ENCODE data around the gene CEACAM6. TPM values are rescaled to one million over a fixed set of nuclear protein-coding genes. Genes with fewer than 3 reads are reported as not detected.

CEACAM6 gene
- total and polyA plus RNA-seq, 8 donors, result 0.68 to 9.0 (median 6.8) TPM

DNA sequence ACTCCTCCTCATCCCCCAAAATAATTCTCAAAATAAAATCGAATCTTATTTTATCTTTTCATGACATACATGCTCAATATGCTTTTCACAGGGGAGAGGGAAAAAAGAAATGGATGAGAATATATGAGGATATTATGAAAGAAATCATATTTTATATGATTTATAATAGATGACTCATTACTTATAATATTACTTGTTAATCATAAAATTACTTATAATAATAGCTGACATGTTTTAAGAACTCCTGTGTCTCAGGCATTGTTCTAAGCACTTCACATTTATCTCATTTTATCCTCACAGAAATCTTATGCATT, 38.0 kb downstream of the CEACAM6 start:
- Histone ChIP-seq H3K4me1 (peaks cover 0 to 5% (median 0%) of the 10 kb centered on the region in 3 donors), H3K36me3 (no peaks in the 10 kb centered on the region), H3K27me3 (no peaks in the 10 kb centered on the region), H3K9me3 (no peaks in the 10 kb centered on the region), H3K4me3 (no peak overlapping the region), H3K27ac (no peak overlapping the region)
- ATAC-seq (no peak), FAIRE-seq (no peak), DNase-seq (no peak)
- TF ChIP-seq, protein P1, sequence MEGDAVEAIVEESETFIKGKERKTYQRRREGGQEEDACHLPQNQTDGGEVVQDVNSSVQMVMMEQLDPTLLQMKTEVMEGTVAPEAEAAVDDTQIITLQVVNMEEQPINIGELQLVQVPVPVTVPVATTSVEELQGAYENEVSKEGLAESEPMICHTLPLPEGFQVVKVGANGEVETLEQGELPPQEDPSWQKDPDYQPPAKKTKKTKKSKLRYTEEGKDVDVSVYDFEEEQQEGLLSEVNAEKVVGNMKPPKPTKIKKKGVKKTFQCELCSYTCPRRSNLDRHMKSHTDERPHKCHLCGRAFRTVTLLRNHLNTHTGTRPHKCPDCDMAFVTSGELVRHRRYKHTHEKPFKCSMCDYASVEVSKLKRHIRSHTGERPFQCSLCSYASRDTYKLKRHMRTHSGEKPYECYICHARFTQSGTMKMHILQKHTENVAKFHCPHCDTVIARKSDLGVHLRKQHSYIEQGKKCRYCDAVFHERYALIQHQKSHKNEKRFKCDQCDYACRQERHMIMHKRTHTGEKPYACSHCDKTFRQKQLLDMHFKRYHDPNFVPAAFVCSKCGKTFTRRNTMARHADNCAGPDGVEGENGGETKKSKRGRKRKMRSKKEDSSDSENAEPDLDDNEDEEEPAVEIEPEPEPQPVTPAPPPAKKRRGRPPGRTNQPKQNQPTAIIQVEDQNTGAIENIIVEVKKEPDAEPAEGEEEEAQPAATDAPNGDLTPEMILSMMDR (IDR thresholded peaks at IDR 0.05), result no peak
- WGBS, 2 donors, result 0 to 4% methylated on average over 1 of the region's 1 CpG
- intact Hi-C loops (cut with DNase I), result no loop called here

DNA sequence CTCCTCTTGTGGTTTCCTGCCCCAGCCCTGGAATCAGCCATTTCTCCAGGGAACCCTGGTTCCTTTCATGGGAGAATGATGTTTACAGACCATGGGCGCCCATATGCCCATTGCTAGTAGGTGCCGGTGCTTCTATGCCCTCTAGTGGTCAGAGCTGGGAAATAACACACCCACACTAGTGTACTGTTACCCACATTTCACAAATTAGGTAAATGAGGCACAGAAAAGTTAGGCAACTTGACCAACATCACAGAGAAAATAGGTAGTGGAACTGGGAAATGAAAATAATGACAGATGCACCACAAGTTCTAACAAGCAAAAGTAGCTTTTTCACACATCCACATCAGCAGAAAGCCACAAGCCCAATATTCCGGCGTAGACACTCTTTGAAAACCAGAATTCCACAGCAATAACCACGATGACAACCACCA, 39.7 kb downstream of the CEACAM6 start:
- DNase-seq, result peak in 2 of 6 donors; percentile 33 to 56
- WGBS, 2 donors, result 40 to 46% methylated on average over 5 of the region's 5 CpGs
- Histone ChIP-seq H3K4me3 (no peak overlapping the region), H3K4me1 (peaks cover 0 to 5% (median 0%) of the 10 kb centered on the region in 3 donors), H3K36me3 (no peaks in the 10 kb centered on the region), H3K9me3 (no peaks in the 10 kb centered on the region), H3K27ac (no peak overlapping the region), H3K27me3 (no peaks in the 10 kb centered on the region)
- intact Hi-C loops (cut with DNase I), result no loop called here
- peak; percentile 53 for FAIRE-seq
- peak; percentile 75 to 90 (median 84) for ATAC-seq
- TF ChIP-seq, protein P1 (IDR thresholded peaks at IDR 0.05), result peak; percentile 54 to 69 (median 64)

DNA sequence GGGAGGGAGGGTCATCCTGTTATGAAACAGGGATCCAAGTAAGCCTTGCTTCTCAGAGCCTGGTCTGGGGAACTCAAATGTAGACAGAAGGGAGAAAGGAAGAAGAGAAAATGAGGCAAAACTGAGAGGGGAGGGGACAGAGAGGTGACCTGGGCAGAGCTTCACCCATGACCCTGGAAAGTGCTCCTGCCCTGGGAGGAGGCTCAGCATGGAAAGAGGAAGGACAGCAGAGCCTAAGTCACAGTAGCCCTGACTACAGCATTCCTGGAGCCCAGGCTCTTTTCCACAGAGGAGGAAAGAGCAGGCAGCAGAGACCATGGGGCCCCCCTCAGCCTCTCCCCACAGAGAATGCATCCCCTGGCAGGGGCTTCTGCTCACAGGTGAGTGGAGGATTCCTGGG, 41.0 kb downstream of the CEACAM6 start, which contains the start of gene CEACAM3:
Gene CEACAM3, plus strand, starts transcription at position 226 of the 400 bp plus-strand sequence. Its CDS starts 91 bp downstream, at position 317.
- DNase-seq, result no peak
- Histone ChIP-seq H3K36me3 (no peaks in the 10 kb centered on the region), H3K4me1 (peaks cover 0 to 5% (median 0%) of the 10 kb centered on the region in 3 donors), H3K9me3 (no peaks in the 10 kb centered on the region), H3K4me3 (no peak within 1 kb of the TSS), H3K27me3 (no peaks in the 10 kb centered on the region), H3K27ac (no peak within 1 kb of the TSS)
- peak in 2 of 4 donors; percentile 21 to 31 for ATAC-seq
- TF ChIP-seq, protein P1 (IDR thresholded peaks at IDR 0.05), result no peak
- intact Hi-C loops (cut with DNase I), result no loop called here
- no peak for FAIRE-seq

DNA sequence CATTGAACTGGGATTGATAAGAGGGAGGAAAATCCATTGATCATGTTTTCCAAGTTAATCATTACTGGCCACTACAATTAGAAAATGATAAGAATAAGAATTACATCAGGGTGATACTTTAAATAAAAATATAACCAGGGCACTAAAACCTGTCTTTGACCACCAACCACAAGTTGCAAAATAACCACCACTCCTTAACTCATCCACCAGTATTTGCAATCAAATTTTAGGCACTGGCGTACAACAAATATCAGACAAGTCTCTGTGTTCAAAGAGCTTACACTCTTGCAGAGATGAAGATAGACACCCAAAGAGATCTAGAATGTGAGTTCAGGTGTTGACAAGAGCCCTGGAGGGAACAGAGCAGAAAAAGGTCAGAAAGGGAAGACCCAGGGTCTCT, 41.6 kb downstream of the CEACAM6 start:
- peaks cover 0 to 5% (median 0%) of the 10 kb centered on the region in 3 donors for H3K4me1 ChIP-seq
- ATAC-seq (no peak), DNase-seq (no peak), FAIRE-seq (no peak)
- H3K27me3 ChIP-seq, result no peaks in the 10 kb centered on the region
- H3K4me3 ChIP-seq, result no peak overlapping the region
- no peaks in the 10 kb centered on the region for H3K36me3 ChIP-seq
- no peak overlapping the region for H3K27ac ChIP-seq
- TF ChIP-seq, protein P1 (IDR thresholded peaks at IDR 0.05), result no peak
- intact Hi-C loops (cut with DNase I), result no loop called here
- no peaks in the 10 kb centered on the region for H3K9me3 ChIP-seq
- WGBS, 2 donors, result 79 to 85% methylated on average over 1 of the region's 1 CpG

DNA sequence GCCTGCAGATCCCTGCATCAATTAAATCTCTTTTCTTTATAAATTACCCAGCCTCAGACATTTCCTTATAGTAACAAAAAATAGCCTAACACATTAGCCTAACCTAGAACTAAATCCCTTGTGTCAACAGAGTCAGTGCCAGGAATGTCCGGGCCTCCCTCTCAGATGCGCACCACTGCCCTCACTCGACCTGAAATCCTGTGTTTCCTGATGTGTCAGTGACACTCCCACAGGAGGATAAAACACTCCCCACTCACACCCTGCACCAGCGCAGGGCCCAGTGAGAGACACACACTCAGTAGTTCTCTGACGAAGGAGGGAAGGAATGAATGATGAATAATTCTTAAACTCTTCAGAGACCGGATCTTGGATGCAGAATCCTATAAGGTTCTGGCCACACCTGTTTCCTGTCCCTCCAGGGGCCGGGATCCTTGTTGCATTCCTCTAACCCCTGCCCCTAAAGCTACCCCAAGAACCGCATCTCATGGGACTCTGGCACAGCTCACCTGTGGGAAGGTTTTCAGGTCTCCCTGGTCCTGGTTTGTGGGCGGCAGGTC, 44.2 kb downstream of the CEACAM6 start:
- Histone ChIP-seq H3K27ac (no peak overlapping the region), H3K4me3 (no peak overlapping the region), H3K9me3 (no peaks in the 10 kb centered on the region), H3K4me1 (no peaks in the 10 kb centered on the region), H3K27me3 (no peaks in the 10 kb centered on the region), H3K36me3 (no peaks in the 10 kb centered on the region)
- WGBS, 2 donors, result 46 to 50% methylated on average over 9 of the region's 9 CpGs
- TF ChIP-seq, protein P1 (IDR thresholded peaks at IDR 0.05), result no peak
- FAIRE-seq (no peak), ATAC-seq (peak in 2 of 4 donors; percentile 44 to 54), DNase-seq (no peak)
- intact Hi-C loops (cut with DNase I), result no loop called here

All from pancreas (tissue), 10 donors.